Measurements from ENCODE around the gene MYO1B. TPM values are rescaled to one million over a fixed set of nuclear protein-coding genes. Genes with fewer than 3 reads are reported as not detected.

MYO1B gene
- total RNA-seq, 1 donor from 2014 or later = 38.2 TPM

DNA sequence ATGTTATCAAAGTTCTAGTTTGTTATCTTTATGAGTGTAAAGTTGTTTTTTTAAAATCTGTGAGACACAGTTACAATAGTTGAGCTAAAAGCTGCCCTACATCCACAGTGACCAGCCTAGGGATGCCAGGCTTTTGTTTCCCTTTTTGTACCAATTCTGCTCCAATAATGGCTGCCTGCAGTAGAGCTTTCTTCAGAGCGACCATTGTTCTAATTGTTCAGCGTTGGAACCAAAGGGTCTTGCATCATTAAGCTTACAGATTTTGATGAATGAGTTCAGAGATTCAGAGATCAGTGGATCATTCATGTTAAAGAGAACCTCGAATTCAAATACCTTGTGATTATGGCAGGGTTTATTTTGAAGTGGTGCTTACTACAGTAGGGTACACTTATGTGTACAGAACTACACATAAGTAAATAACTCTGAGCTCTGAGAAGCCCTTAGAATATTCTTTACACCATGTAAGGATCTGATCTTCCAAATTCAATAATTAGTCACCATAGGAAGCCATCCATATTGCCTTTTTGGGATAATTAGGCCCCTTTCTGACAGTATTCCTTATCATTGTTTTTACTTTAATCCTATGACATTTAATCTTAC lies 157.9 kb downstream of the MYO1B start:
- no peak for DNase-seq (ENCODE audit: low spot score)

DNA sequence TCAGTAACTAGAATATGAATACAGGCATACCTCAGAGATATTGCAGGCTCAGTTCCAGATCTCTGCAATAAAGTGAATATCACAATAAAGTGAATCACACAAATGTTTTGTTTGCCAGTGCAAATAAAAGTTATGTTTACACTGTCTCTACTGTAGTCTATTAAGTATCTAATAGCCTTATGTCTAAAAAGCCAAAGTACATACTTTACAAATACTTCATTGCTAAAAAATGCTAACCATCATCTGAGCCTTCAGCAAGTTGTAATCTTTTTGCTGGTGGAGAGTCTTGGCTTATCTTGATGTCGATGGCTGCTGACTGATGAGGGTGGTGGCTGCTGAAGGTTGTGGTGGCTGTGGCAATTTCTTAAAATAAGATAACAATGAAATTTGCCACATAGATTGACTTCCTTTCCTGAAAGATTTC lies 159.4 kb downstream of the MYO1B start:
- DNase-seq (ENCODE audit: low spot score) = no peak

DNA sequence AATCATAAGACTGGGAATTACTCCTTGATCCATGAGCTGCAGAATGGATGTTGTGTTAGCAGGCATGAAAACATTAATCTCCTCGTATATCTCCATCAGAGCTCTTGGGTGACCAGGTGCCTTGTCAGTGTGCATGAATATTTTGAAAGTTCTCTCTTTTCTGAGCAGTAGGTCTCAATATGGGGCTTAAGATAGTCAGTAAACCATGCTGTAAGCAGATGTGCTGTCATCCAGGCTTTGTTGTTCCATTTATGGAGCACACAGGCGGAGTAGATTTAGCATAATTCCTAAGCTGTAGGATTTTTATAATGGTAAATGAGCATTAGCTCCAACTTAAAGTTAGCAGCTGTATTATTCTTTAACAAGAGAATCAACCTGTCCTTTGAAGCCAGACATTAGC lies 160.3 kb downstream of the MYO1B start:
- DNase-seq (ENCODE audit: low spot score) = no peak

- DNase-seq (ENCODE audit: low spot score) = no peak
Observed at GRCh38 chr2:191410646-191411436, 165.6 kb downstream of the MYO1B start.

- DNase-seq (ENCODE audit: low spot score) = no peak
Observed at GRCh38 chr2:191411472-191411871, 166.3 kb downstream of the MYO1B start.

DNA sequence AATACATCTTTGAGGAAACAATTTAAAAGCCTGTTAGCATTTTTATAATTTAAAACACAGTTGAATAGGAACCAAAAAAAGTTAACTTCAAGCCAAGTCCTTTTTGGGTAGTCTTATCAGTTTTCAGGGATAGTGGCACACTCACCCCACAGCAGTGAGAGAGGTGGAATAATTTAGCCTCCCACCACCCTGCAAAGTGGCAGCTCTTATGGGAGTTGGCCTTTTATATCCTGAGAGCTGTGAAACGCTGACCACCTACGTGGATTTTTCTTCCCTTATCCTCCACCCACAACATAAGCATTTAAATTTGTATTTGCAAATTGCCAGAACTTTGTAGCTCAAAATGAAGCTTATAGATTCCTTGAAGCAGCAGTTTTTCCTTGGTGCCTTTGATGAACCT lies 167.1 kb downstream of the MYO1B start:
- DNase-seq (ENCODE audit: low spot score) = no peak

DNA sequence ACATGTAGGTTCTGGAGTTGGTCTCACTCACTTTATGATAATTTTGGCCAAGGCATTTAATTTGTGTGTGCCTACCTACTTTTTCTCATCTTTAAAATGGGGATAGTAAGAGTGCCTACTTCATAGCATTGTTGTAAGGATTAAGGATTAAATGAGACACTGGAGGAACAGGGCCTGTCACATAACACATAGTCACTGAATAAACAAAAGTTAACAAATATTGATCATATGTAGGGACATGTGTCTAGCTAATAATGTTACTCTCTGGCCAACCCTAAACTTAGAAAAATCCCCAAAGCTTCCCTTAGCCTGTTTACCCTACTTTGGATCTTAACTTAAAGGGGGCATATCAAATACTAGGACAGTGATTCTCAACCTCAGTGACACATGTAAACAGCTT lies 169.9 kb downstream of the MYO1B start:
- DNase-seq (ENCODE audit: low spot score) = no peak

DNA sequence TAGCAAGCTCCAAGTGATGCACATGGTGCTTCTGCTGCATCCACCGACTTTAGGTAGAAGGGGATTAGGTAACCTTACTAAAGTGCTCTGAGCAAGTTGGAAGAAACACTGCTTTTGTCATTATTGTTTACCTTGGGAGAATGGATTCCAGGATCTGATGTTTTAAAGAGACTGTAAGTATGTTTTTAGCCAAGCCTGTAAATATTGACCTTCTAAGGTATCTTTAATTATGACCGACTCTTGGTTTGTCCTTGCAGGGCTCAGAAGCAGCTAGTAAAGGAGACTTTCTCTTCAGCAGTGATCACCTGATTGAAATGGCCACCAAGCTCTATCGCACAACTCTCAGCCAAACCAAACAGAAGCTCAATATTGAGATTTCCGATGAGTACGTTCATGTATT lies 170.7 kb downstream of the MYO1B start:
- no peak for DNase-seq (ENCODE audit: low spot score)

- DNase-seq (ENCODE audit: low spot score) = no peak
Observed at GRCh38 chr2:191417746-191418145, 172.5 kb downstream of the MYO1B start.

- no peak for DNase-seq (ENCODE audit: low spot score)
Observed at GRCh38 chr2:191421950-191422349, 176.7 kb downstream of the MYO1B start.

DNA sequence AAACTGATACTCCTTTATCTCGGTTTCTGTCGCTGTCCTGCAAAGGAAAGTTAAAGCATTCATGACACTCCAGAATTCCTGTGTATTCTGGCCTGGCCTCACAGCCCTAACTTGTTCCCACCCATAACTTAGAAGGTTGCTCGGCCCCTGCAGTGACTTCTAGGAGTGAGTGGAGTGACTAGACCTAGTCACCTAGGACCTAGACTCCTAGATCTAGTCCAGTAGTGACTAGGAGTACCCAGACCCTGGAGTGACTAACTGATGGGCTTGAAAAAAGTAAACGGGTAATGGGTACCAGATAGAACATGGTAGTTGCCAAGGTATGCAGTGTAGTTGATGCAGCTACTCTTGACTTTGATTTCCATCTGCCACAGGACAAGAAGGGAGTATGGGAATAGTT lies 181.8 kb downstream of the MYO1B start:
- no peak for DNase-seq (ENCODE audit: low spot score)

- no peak for DNase-seq (ENCODE audit: low spot score)
Observed at GRCh38 chr2:191428141-191428540, 182.9 kb downstream of the MYO1B start.

GRCh38 chr2:191430476-191430875 lies 185.3 kb downstream of the MYO1B start:
- DNase-seq (ENCODE audit: low spot score) = no peak

DNA sequence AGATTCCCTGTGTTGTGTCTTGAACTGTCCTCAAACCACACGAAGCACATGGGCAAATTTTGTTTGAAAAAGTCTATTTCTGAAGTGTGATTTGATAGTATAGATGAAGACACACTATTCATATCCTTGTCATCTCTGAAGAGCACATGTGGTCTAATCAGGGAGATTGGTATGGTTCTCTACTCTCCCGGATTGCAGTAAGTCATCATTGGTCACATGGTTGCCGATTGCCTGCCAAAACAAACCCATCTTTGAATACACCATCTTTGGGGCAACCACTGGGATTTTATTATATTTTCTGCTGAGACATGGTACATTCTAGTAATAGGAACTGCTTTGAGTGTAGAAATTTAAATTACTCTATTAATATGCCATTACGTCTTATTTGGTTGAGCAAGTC lies 186.9 kb downstream of the MYO1B start:
- no peak for DNase-seq (ENCODE audit: low spot score)

- DNase-seq (ENCODE audit: low spot score) = no peak
Observed at GRCh38 chr2:191434072-191434471, 188.9 kb downstream of the MYO1B start.

DNA sequence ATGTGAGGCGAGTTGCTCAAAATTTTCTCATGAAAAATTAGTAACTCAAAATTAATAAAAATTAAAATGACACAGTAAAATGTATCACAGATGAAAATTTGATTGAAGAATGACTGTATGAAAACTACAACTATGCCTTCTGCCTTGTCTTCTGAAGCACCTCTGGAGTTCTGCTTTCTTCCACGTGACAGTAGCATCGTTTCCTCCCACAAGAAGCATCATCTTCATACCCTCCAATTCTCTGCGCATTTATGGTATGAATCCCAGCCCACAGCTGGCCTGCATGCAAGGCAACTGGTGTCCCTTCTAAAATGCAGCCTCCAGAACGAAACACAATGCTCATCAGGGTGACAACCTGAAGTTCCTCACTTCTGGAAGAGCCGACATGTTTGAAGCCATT lies 189.9 kb downstream of the MYO1B start:
- DNase-seq (ENCODE audit: low spot score) = no peak

GRCh38 chr2:191436368-191437055 lies 191.3 kb downstream of the MYO1B start:
- DNase-seq (ENCODE audit: low spot score) = no peak

- DNase-seq (ENCODE audit: low spot score) = no peak
Observed at GRCh38 chr2:191439481-191439880, 194.3 kb downstream of the MYO1B start.

DNA sequence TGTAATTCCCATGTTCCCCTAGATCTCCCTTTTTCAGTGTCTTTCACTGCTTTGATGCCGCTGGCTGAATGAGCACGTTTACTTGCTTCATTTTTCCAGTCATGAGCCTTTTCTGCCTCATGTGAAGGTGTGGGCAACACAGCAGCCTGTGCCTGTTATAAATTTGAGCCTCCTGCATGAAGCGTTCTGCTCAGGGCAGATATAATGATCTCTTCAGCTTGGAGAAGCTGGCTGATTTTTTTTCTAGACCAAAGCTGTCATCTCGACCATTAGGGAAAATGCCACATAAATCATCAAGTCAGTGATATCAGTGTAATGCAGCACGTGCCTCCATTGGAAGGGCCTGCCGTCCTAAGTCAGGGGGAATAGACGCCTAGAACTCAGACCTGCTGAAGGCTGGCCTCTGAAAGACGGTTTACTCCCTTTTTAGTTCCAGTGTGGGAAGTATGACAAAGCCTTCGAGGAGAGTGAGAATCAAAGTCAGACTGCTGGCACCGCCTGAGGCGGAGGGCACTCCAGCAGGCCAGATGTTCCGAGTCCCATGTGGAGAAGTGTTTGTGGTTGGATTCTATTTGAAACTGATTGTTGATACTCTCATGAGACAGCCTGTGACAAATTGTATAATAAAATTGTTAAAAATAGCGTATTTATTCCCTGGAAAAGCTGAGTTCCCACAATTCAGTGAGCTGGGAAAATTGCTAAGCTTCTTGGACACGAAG lies 196.5 kb downstream of the MYO1B start:
- DNase-seq (ENCODE audit: low spot score) = no peak

GRCh38 chr2:191443446-191443845 lies 198.2 kb downstream of the MYO1B start:
- DNase-seq (ENCODE audit: low spot score) = no peak

DNA sequence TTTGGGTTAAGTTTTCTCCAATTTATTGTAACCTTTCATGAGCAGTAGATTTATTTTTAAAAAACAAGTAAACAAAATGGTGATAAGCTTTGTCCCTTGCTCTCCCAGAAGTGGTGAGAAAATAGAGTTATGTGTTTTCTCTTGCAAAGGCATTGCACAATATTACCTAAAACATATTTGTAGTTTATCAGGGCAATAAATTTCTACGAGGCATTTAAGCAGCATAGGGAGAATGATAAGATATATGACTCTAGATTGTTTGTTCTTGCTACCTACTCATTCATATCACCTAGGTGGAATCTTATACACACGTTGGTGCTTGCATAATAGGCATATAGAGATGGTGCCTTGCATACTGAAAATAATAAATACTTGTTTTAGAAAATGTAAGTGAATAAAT lies 201.7 kb downstream of the MYO1B start:
- DNase-seq (ENCODE audit: low spot score) = no peak

DNA sequence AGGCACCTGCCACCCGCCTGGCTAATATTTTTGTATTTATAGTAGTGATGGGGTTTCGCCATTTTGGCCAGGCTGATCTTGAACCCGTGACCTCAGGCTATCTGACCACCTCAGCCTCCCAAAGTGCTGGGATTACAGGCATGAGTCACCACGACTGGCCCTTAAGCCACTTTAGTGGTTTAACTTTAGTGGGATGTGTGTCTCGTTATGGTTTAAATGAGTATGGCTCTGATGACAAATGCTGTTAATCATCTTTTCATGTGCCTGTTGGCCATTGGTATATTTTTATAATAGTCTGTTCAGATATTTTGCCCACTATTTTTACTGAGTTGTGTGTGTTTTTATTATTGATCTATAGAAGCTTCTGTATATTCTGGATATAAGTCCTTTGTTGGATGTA lies 205.9 kb downstream of the MYO1B start:
- DNase-seq (ENCODE audit: low spot score) = no peak

All from mucosa of gallbladder (tissue), 1 donor.